HEK293T (cell line): ENCODE measurements around the gene SEMA6B.

Experiments used
- BHLHE40 ChIP-seq: fragments of 450-650 bp; IDR thresholded peaks from 2 replicates; pipeline ENCODE4 v1.6.1; 2016; ENCODE audit warnings: mild to moderate bottlenecking, moderate library complexity, borderline replicate concordance
- FOXA1 ChIP-seq: fragments of 450-650 bp; IDR thresholded peaks from 2 replicates; pipeline ENCODE4 v1.6.1; 2016; ENCODE audit warnings: mild to moderate bottlenecking
- FOXK2 ChIP-seq: fragments of 450-650 bp; IDR thresholded peaks from 2 replicates; pipeline ENCODE4 v1.6.1; 2016; ENCODE audit warnings: mild to moderate bottlenecking
- LEF1 ChIP-seq: fragments of 450-650 bp; IDR thresholded peaks from 2 replicates; pipeline ENCODE4 v1.6.1; 2017; ENCODE audit warnings: mild to moderate bottlenecking, borderline replicate concordance
- SP1 ChIP-seq: fragments of 450-650 bp; IDR thresholded peaks from 2 replicates; pipeline ENCODE4 v1.6.1; 2017

DNA sequence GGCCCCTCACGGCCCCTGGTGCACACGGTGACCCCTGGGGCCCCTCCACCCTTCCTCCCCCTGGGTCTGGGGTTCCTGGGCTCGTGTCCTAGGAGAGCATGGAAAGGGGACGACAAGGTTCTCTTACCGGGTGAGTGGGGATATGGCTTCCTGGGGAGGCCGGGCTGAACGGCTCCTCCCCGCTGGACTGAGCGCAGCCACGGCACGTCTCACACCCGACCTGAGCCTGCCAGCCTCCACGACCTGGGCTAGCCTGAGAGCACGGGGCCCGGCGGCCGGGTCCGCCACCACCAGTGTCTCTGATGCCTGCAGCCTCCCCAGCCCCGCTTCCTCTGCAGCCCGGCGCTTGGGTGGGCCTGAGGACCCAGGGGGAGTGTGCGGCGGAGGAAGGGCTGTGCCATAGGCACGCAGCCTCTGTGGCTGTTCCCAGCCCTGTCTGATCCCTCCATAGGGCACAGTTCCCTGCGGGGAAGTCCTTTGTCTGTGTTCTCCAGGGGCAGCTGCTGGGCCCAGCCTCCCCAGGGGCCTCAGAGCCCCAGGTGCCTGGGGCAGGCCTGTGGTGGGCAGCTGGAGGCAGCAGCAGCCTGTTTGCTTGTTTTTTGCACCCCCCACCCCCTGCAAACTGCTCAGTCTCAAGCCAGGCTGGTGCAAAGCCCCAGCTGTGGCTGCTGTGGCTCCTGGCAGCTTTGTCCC lies 56.2 kb downstream of the SEMA6B start:
- TF ChIP-seq FOXK2: no peak
- TF ChIP-seq BHLHE40: no peak
- no peak for TF ChIP-seq LEF1
- no peak for TF ChIP-seq FOXA1
- no peak for TF ChIP-seq SP1
